CD4-positive, CD25-positive, alpha-beta regulatory T cell (primary cell): Measurements from ENCODE around the gene ANGPTL4. TPM values are rescaled to one million over a fixed set of nuclear protein-coding genes. Genes with fewer than 3 reads are reported as not detected.

ENCODE experiments used
- ATAC-seq, 2 donors: fragments of 150-1000 bp; cut with Tn5 transposase; one replicate each; pipeline ENCODE4 v1.10.0; 2021; ENCODE audit warnings: low read depth in 2 of 2, moderate number of reproducible peaks in 2 of 2, moderate library complexity in 1 of 2
- DNase-seq, 3 donors: peaks; one replicate each; pipeline versions ENCODE4 v3.0.0 to v3.0.0-alpha.2; 2012 to 2022; ENCODE audit warnings: mixed read lengths in 1 of 3
- H3K27ac ChIP-seq: one replicate; pipeline ENCODE4 v1.7.0; 2013; ENCODE audit warnings: mild to moderate bottlenecking, low read length; ENCODE audit not compliant: insufficient read depth, poor library complexity, severe bottlenecking
- H3K27me3 ChIP-seq: one replicate; pipeline ENCODE4 v1.7.0; 2013; ENCODE audit warnings: low read length; ENCODE audit not compliant: control insufficient read depth, insufficient read depth
- H3K36me3 ChIP-seq: one replicate; pipeline ENCODE4 v1.7.0; 2013; ENCODE audit warnings: mild to moderate bottlenecking, low read length, moderate library complexity; ENCODE audit not compliant: control insufficient read depth, insufficient read depth
- H3K4me1 ChIP-seq: 2 replicates; pipeline ENCODE4 v1.7.0; 2013; ENCODE audit warnings: mild to moderate bottlenecking, low read length; ENCODE audit not compliant: insufficient read depth, control insufficient read depth, poor library complexity, severe bottlenecking
- H3K4me3 ChIP-seq: one replicate; pipeline ENCODE4 v1.7.0; 2013; ENCODE audit warnings: low read depth, mild to moderate bottlenecking, low read length, moderate library complexity
- H3K9me3 ChIP-seq, 2 experiments: 1 replicate in 1 of 2; 2 replicates in 1 of 2; pipeline ENCODE4 v1.7.0; 2013; ENCODE audit warnings: low read length in 2 of 2, mild to moderate bottlenecking in 1 of 2, moderate library complexity in 1 of 2; ENCODE audit not compliant: control insufficient read depth in 2 of 2
- H3K27ac Mint-ChIP-seq, 3 donors: one replicate each; pipeline ENCODE4 v1.8.0; 2020 to 2022; ENCODE audit warnings: mild to moderate bottlenecking in 3 of 3, mixed read lengths in 3 of 3, moderate library complexity in 2 of 3
- H3K27me3 Mint-ChIP-seq: one replicate; pipeline ENCODE4 v1.8.0; 2022; ENCODE audit warnings: mild to moderate bottlenecking, mixed read lengths
- H3K36me3 Mint-ChIP-seq: one replicate; pipeline ENCODE4 v1.8.0; 2020; ENCODE audit warnings: mixed read lengths
- H3K4me1 Mint-ChIP-seq, 4 donors: one replicate each; pipeline ENCODE4 v1.8.0; 2020 to 2022; ENCODE audit warnings: mixed read lengths in 4 of 4, mild to moderate bottlenecking in 1 of 4
- H3K4me3 Mint-ChIP-seq, 4 donors: one replicate each; pipeline ENCODE4 v1.8.0; 2020 to 2022; ENCODE audit warnings: mild to moderate bottlenecking in 4 of 4, mixed read lengths in 4 of 4, moderate library complexity in 3 of 4
- H3K9me3 Mint-ChIP-seq, 7 donors: one replicate each; pipeline ENCODE4 v1.8.0; 2020 to 2022; ENCODE audit warnings: mixed read lengths in 7 of 7, mild to moderate bottlenecking in 3 of 7, moderate library complexity in 2 of 7
- polyA plus RNA-seq, 4 donors: library from polyadenylated mRNA; unstranded; fragments of 300-500 nt; fragmentation: Illumina TruSeq; gene quantifications; one replicate each; pipeline ENCODE4 v1.2.3, GENCODE V29; 2021
- total RNA-seq: library from RNA; stranded (reverse); gene quantifications from one replicate; pipeline ENCODE4 v1.2.3, GENCODE V29; 2022

The ANGPTL4 gene
- total and polyA plus RNA-seq, 5 donors from 2014 or later: not detected

DNA sequence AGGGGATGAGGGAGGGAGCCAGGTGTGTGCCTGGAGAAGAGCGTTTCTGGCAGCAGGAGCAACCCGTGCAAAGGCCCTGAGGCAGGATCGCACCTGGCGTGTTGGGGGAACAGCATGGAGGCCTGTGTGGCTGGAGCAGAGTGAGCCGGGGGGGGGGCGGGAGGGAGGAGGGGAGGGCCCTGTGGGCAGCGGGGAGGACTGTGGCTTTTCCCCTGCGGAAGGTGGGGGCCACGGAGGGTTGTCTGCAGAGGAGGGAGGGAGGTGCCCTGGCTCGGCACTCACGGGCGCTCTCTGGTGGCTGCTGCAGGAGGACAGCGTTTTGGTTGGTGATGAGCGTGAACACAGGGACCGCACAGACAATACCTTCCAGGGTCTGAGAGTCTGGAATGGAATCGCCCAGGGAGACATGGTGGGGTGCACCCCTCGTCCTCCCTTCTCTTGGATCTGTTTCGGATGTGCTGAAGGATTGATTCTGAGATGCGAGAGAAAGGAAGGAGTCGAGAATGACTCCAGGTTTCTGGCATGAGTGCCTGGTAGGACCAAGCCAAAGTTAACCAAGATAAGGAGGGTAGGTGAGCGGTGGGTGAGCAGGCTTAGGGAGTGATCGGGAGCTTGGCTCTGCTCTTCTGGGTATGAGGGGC lies 32.7 kb downstream of the ANGPTL4 start:
- ATAC-seq: peak; percentile 56 to 71
- peak; percentile 58 to 70 (median 62) for DNase-seq
- Mint-ChIP-seq H3K27me3 (no peaks in the 10 kb centered on the region), H3K27ac (peak overlapping the region; percentile 83 to 89 (median 84)), H3K36me3 (peaks cover 7% of the 10 kb centered on the region), H3K4me3 (peak overlapping the region in 1 of 4 donors; percentile 8), H3K4me1 (peaks cover 0 to 43% (median 16%) of the 10 kb centered on the region in 4 donors), H3K9me3 (no peaks in the 10 kb centered on the region)
- Histone ChIP-seq H3K27ac (no peak overlapping the region), H3K27me3 (no peaks in the 10 kb centered on the region), H3K9me3 (no peaks in the 10 kb centered on the region), H3K4me1 (peaks cover 16% of the 10 kb centered on the region), H3K4me3 (no peak overlapping the region), H3K36me3 (peaks cover 4% of the 10 kb centered on the region)

DNA sequence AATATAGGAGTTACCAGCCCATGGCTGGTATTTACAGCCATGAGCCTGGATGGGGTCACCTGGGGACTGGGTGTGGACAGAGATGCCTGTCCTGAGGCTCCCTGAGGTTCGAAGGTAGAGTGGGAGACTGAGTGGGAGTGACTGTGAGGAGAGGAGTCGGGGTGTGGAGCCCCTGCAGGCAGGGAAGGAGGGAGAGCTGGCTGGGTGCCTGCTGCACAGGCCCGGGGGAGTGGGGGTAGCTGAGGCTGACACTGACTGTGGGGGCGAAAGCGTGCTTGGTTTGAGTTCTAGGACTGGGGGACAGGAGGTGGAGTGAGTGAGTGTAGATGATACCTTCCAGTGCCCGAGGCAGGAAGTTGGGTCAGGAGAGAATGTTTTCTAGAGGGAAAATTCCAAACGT lies 33.3 kb downstream of the ANGPTL4 start:
- Histone ChIP-seq H3K36me3 (peaks cover 10% of the 10 kb centered on the region), H3K9me3 (no peaks in the 10 kb centered on the region), H3K4me1 (peaks cover 10% of the 10 kb centered on the region), H3K27me3 (no peaks in the 10 kb centered on the region), H3K27ac (no peak overlapping the region), H3K4me3 (no peak overlapping the region)
- Mint-ChIP-seq H3K9me3 (no peaks in the 10 kb centered on the region), H3K36me3 (peaks cover 11% of the 10 kb centered on the region), H3K4me3 (peak overlapping the region in 1 of 4 donors; percentile 8), H3K27me3 (no peaks in the 10 kb centered on the region), H3K4me1 (peaks cover 0 to 38% (median 15%) of the 10 kb centered on the region in 4 donors), H3K27ac (peak overlapping the region in 1 of 3 donors; percentile 84)
- ATAC-seq (no peak), DNase-seq (no peak)

DNA sequence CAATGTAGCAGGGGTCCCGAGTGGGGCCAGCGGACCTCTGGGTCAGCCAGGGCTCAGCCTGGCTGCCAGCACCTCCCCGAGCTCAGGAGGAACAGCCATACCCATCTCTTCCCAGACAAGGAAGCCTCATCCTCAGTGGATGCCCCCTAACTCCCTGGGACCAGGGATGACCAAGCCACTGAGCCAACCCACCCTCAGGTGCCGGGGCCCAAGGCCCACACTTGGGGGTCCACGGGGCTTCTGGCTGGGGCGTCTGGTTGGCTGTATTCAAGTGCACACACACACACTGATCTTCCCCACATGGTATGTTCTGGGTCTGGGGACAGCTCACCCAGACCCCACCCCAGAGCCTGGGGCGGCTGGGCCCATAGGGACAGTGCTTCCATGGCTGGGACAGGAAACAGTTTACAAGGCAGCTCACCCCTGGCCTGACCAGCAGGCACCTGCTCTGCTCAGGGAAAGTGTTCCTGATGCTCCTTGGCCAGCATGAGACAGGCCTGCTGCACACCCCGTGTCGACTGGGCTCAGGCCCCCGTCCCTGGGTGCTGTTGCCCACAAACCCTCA lies 33.9 kb downstream of the ANGPTL4 start:
- peaks cover 7% of the 10 kb centered on the region for H3K4me1 ChIP-seq
- DNase-seq (no peak), ATAC-seq (no peak)
- H3K27ac Mint-ChIP-seq: peak overlapping the region in 2 of 3 donors; percentile 69 to 84
- no peak overlapping the region for H3K4me3 ChIP-seq
- no peaks in the 10 kb centered on the region for H3K9me3 Mint-ChIP-seq
- no peak overlapping the region for H3K27ac ChIP-seq
- H3K27me3 ChIP-seq: no peaks in the 10 kb centered on the region
- H3K36me3 ChIP-seq: peaks cover 13% of the 10 kb centered on the region
- H3K36me3 Mint-ChIP-seq: peaks cover 11% of the 10 kb centered on the region
- no peaks in the 10 kb centered on the region for H3K27me3 Mint-ChIP-seq
- no peak overlapping the region for H3K4me3 Mint-ChIP-seq
- peaks cover 0 to 35% (median 15%) of the 10 kb centered on the region in 4 donors for H3K4me1 Mint-ChIP-seq
- H3K9me3 ChIP-seq: no peaks in the 10 kb centered on the region

DNA sequence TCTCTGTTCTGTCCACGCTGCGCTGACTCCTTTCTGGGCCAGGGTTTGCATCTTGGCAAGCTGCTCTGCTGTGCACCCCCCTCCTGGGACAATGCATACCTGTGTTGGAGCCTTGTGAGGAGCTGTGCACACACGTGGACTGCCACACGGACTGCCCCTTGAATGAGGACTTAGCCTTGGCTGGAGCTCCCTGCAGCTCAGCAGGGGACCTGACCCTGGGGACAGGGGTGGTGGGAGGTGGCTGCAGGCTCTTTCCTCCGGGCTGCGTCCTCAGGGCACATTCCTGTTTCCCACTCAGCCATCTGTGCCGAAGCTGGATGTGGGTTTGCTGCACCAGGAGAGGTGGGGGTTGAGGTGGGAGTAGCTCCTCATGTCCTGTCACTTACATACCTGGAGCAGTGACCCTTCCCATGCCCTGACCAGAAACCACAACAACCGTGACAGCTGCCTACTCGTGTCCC lies 34.4 kb downstream of the ANGPTL4 start:
- no peak for ATAC-seq
- no peaks in the 10 kb centered on the region for H3K9me3 ChIP-seq
- Mint-ChIP-seq H3K36me3 (peaks cover 11% of the 10 kb centered on the region), H3K4me1 (peaks cover 0 to 32% (median 13%) of the 10 kb centered on the region in 4 donors), H3K27me3 (no peaks in the 10 kb centered on the region), H3K9me3 (no peaks in the 10 kb centered on the region), H3K4me3 (no peak overlapping the region), H3K27ac (peak overlapping the region in 1 of 3 donors; percentile 69)
- H3K27me3 ChIP-seq: no peaks in the 10 kb centered on the region
- no peak for DNase-seq
- H3K4me1 ChIP-seq: peaks cover 7% of the 10 kb centered on the region
- no peak overlapping the region for H3K27ac ChIP-seq
- H3K4me3 ChIP-seq: no peak overlapping the region
- peaks cover 13% of the 10 kb centered on the region for H3K36me3 ChIP-seq

DNA sequence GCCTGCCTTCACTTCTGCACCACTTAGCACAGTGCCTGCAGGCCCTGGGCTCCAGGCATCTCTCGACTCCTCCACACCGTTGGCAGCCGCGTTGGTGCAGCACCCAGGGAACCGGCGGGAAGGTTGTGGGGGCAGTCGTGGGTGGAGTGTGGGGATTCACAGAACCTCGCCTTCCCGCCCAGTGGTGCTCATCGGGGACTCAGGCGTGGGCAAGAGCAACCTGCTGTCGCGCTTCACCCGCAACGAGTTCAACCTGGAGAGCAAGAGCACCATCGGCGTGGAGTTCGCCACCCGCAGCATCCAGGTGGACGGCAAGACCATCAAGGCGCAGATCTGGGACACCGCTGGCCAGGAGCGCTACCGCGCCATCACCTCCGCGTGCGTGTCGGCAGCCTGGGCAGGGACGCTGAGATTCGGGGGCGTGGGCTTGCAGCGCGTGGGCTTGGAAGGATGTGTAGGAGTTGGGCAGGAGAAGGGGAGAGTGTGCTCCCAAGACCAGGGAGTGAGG lies 35.8 kb downstream of the ANGPTL4 start:
- Histone ChIP-seq H3K4me3 (no peak overlapping the region), H3K27ac (no peak overlapping the region), H3K4me1 (peaks cover 7% of the 10 kb centered on the region), H3K27me3 (no peaks in the 10 kb centered on the region), H3K36me3 (peaks cover 16% of the 10 kb centered on the region), H3K9me3 (no peaks in the 10 kb centered on the region)
- H3K36me3 Mint-ChIP-seq: peaks cover 16% of the 10 kb centered on the region
- DNase-seq (no peak), ATAC-seq (no peak)
- H3K27ac Mint-ChIP-seq: no peak overlapping the region
- H3K9me3 Mint-ChIP-seq: no peaks in the 10 kb centered on the region
- no peaks in the 10 kb centered on the region for H3K27me3 Mint-ChIP-seq
- no peak overlapping the region for H3K4me3 Mint-ChIP-seq
- peaks cover 0 to 23% (median 13%) of the 10 kb centered on the region in 4 donors for H3K4me1 Mint-ChIP-seq

DNA sequence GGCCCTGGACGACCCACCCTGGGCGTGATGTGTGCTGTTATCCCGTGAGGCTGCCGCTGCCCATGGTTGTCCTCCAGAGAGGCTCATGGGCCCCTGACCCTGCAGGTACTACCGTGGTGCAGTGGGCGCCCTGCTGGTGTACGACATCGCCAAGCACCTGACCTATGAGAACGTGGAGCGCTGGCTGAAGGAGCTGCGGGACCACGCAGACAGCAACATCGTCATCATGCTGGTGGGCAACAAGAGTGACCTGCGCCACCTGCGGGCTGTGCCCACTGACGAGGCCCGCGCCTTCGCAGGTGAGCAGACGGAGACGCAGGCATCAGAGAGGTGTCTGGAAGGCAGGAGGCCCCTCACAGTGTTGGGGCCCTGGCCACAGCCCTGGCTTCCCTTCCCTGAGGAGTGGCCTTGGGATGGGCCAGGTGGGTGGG lies 38.0 kb downstream of the ANGPTL4 start:
- Histone ChIP-seq H3K4me3 (no peak overlapping the region), H3K27me3 (no peaks in the 10 kb centered on the region), H3K27ac (no peak overlapping the region), H3K4me1 (peaks cover 4% of the 10 kb centered on the region), H3K36me3 (peaks cover 20% of the 10 kb centered on the region), H3K9me3 (no peaks in the 10 kb centered on the region)
- Mint-ChIP-seq H3K27me3 (no peaks in the 10 kb centered on the region), H3K36me3 (peaks cover 12% of the 10 kb centered on the region), H3K27ac (no peak overlapping the region), H3K4me1 (peaks cover 0 to 7% (median 4%) of the 10 kb centered on the region in 4 donors), H3K9me3 (no peaks in the 10 kb centered on the region), H3K4me3 (no peak overlapping the region)
- ATAC-seq (no peak), DNase-seq (no peak)

DNA sequence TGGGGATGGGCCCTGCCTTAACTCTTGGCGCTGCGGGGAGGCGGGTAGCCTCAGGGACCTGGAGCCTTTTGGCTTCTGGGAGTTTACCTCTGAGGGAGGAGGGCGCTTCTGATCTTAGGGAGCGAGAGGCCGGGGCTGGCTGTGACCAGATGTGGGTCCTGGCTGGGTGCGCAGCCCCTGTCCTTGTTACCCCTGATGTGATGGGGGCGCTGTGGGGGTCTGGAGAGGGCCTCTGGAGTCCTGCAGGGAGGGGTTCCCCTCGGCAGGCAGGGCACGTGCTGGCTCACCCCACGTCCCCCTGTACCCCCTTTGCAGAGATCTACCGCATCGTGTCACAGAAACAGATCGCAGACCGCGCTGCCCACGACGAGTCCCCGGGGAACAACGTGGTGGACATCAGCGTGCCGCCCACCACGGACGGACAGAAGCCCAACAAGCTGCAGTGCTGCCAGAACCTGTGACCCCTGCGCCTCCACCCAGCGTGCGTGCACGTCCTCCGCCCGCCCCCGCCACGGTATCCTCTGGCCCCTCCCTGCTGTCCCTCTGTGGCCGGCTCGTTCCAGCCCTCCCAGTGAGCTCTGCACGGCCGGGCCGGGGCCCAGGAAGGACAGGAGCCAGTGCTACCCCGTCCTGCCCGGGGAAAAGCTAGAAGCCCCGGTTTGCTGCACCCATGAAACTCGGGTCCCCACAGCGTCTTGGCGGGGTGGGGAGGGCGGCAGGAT lies 39.3 kb downstream of the ANGPTL4 start:
- Histone ChIP-seq H3K9me3 (no peaks in the 10 kb centered on the region), H3K4me1 (no peaks in the 10 kb centered on the region), H3K4me3 (no peak overlapping the region), H3K27ac (no peak overlapping the region), H3K36me3 (peaks cover 20% of the 10 kb centered on the region), H3K27me3 (no peaks in the 10 kb centered on the region)
- H3K27me3 Mint-ChIP-seq: no peaks in the 10 kb centered on the region
- H3K4me3 Mint-ChIP-seq: no peak overlapping the region
- ATAC-seq (no peak), DNase-seq (no peak)
- H3K36me3 Mint-ChIP-seq: peaks cover 9% of the 10 kb centered on the region
- H3K27ac Mint-ChIP-seq: no peak overlapping the region
- no peaks in the 10 kb centered on the region for H3K4me1 Mint-ChIP-seq
- H3K9me3 Mint-ChIP-seq: no peaks in the 10 kb centered on the region
